Muscle layer of duodenum (tissue), 2 donors: ENCODE measurements around the gene TRAF3IP1.

Experiments
- H3K27ac ChIP-seq: one replicate; pipeline ENCODE4 v1.7.0; 2013; ENCODE audit warnings: mild to moderate bottlenecking, low read length
- H3K27me3 ChIP-seq: one replicate; pipeline ENCODE4 v1.7.0; 2013; ENCODE audit warnings: low read depth, mild to moderate bottlenecking, control low read depth, low read length
- H3K36me3 ChIP-seq, 2 donors: one replicate each; pipeline ENCODE4 v1.7.0; 2013; ENCODE audit warnings: low read length in 2 of 2, control low read depth in 1 of 2, mild to moderate bottlenecking in 1 of 2; ENCODE audit not compliant: insufficient read depth in 2 of 2, control insufficient read depth in 1 of 2
- H3K4me1 ChIP-seq, 2 donors: one replicate each; pipeline ENCODE4 v1.7.0; 2013; ENCODE audit warnings: low read length in 2 of 2, mild to moderate bottlenecking in 2 of 2, control low read depth in 1 of 2, moderate library complexity in 1 of 2; ENCODE audit not compliant: insufficient read depth in 2 of 2, control insufficient read depth in 1 of 2
- H3K4me3 ChIP-seq, 2 donors: one replicate each; pipeline ENCODE4 v1.7.0; 2013; ENCODE audit warnings: low read length in 2 of 2, low read depth in 1 of 2, mild to moderate bottlenecking in 1 of 2
- H3K9me3 ChIP-seq, 2 donors: one replicate each; pipeline ENCODE4 v1.7.0; 2013; ENCODE audit warnings: low read length in 2 of 2, control low read depth in 1 of 2, mild to moderate bottlenecking in 1 of 2; ENCODE audit not compliant: control insufficient read depth in 1 of 2
- donor health status: healthy.

The TRAF3IP1 gene

GRCh38 chr2:238448031-238448955, 128.0 kb downstream of the TRAF3IP1 start:
- Histone ChIP-seq H3K9me3 (no peaks in the 10 kb centered on the region), H3K27me3 (no peaks in the 10 kb centered on the region), H3K27ac (no peak overlapping the region), H3K36me3 (peaks cover 60 to 63% of the 10 kb centered on the region in 2 donors), H3K4me1 (peaks cover 0 to 13% of the 10 kb centered on the region in 2 donors), H3K4me3 (no peak overlapping the region)

GRCh38 chr2:238449241-238449640, 128.9 kb downstream of the TRAF3IP1 start:
- Histone ChIP-seq H3K27me3 (no peaks in the 10 kb centered on the region), H3K9me3 (no peaks in the 10 kb centered on the region), H3K27ac (no peak overlapping the region), H3K36me3 (peaks cover 56 to 60% of the 10 kb centered on the region in 2 donors), H3K4me1 (peaks cover 0 to 13% of the 10 kb centered on the region in 2 donors), H3K4me3 (no peak overlapping the region)

GRCh38 chr2:238449909-238450417, 129.6 kb downstream of the TRAF3IP1 start:
- Histone ChIP-seq H3K27me3 (no peaks in the 10 kb centered on the region), H3K27ac (no peak overlapping the region), H3K4me3 (no peak overlapping the region)

GRCh38 chr2:238450440-238450861, 130.1 kb downstream of the TRAF3IP1 start:
- Histone ChIP-seq H3K27me3 (no peaks in the 10 kb centered on the region), H3K4me1 (peaks cover 0 to 13% of the 10 kb centered on the region in 2 donors), H3K36me3 (peaks cover 44 to 47% of the 10 kb centered on the region in 2 donors), H3K9me3 (no peaks in the 10 kb centered on the region), H3K4me3 (no peak overlapping the region), H3K27ac (no peak overlapping the region)

More at GRCh38 chr2:238449909-238450417, 129.6 kb downstream of the TRAF3IP1 start:
- peaks cover 49 to 52% of the 10 kb centered on the region in 2 donors for H3K36me3 ChIP-seq
- peaks cover 0 to 13% of the 10 kb centered on the region in 2 donors for H3K4me1 ChIP-seq
- no peaks in the 10 kb centered on the region for H3K9me3 ChIP-seq
